Keratinocyte (primary cell): ENCODE measurements around the gene DNAH11. TPM values are rescaled to one million over a fixed set of nuclear protein-coding genes. Genes with fewer than 3 reads are reported as not detected.

Source experiments
- DNase-seq: peaks from one replicate; pipeline ENCODE4 v3.0.0-alpha.2; 2011; ENCODE audit warnings: low read depth, missing footprints, low spot score
- FAIRE-seq: peaks from 2 replicates; lab custom pipeline; 2011; peaks lifted over from hg19 to GRCh38; lab: Jason Lieb, UNC
- H2AFZ ChIP-seq: 2 replicates; pipeline ENCODE4 v1.6.0; 2012; ENCODE audit warnings: low read length, control low read depth, inconsistent platforms; ENCODE audit not compliant: control insufficient read depth
- H3K27ac ChIP-seq: 2 replicates; pipeline ENCODE4 v1.5.1; 2011; ENCODE audit warnings: low read length; ENCODE audit not compliant: control insufficient read depth, insufficient read depth
- H3K27me3 ChIP-seq: 3 replicates; pipeline ENCODE4 v1.6.0; 2011; ENCODE audit warnings: low read length; ENCODE audit not compliant: control insufficient read depth, insufficient read depth; ENCODE audit errors: extremely low read depth
- H3K36me3 ChIP-seq, 2 experiments: 2 replicates in 1 of 2; 3 replicates in 1 of 2; pipeline ENCODE4 v1.5.1; 2011; ENCODE audit warnings: low read length in 2 of 2, mild to moderate bottlenecking in 1 of 2; ENCODE audit not compliant: control insufficient read depth in 2 of 2, insufficient read depth in 2 of 2; ENCODE audit errors: extremely low read depth in 1 of 2
- H3K4me1 ChIP-seq: 3 replicates; pipeline ENCODE4 v1.5.1; 2011; ENCODE audit warnings: low read length; ENCODE audit not compliant: control insufficient read depth, insufficient read depth; ENCODE audit errors: extremely low read depth
- H3K4me2 ChIP-seq: 3 replicates; pipeline ENCODE4 v1.6.0; 2011; ENCODE audit warnings: low read depth, low read length; ENCODE audit not compliant: control insufficient read depth, insufficient read depth; ENCODE audit errors: extremely low read depth
- H3K4me3 ChIP-seq, 3 experiments: fragments of 200-600 bp in 1 of 3; sonication (generic) in 1 of 3; 2 replicates in 2 of 3; 3 replicates in 1 of 3; pipeline ENCODE4 v1.5.1; 2011 to 2016; ENCODE audit warnings: low read length in 3 of 3, mild to moderate bottlenecking in 3 of 3, control low read depth in 2 of 3, inconsistent platforms in 1 of 3, low read depth in 1 of 3, mixed read lengths in 1 of 3, mixed run types in 1 of 3, moderate library complexity in 1 of 3; ENCODE audit not compliant: control insufficient read depth in 2 of 3, insufficient read depth in 2 of 3; ENCODE audit errors: extremely low read depth in 1 of 3
- H3K79me2 ChIP-seq: 2 replicates; pipeline ENCODE4 v1.6.0; 2012; ENCODE audit warnings: low read length; ENCODE audit not compliant: control insufficient read depth, insufficient read depth
- H3K9ac ChIP-seq: 3 replicates; pipeline ENCODE4 v1.6.0; 2011; ENCODE audit warnings: low read length; ENCODE audit not compliant: control insufficient read depth, insufficient read depth; ENCODE audit errors: extremely low read depth
- H3K9me1 ChIP-seq: 3 replicates; pipeline ENCODE4 v1.6.0; 2011; ENCODE audit warnings: low read length; ENCODE audit not compliant: control insufficient read depth, insufficient read depth; ENCODE audit errors: extremely low read depth
- H3K9me3 ChIP-seq: 2 replicates; pipeline ENCODE4 v1.5.1; 2012; ENCODE audit warnings: low read depth, low read length; ENCODE audit not compliant: control insufficient read depth
- H4K20me1 ChIP-seq: 3 replicates; pipeline ENCODE4 v1.6.0; 2011; ENCODE audit warnings: low read length; ENCODE audit not compliant: control insufficient read depth, insufficient read depth; ENCODE audit errors: extremely low read depth
- EZH2 ChIP-seq: IDR thresholded peaks from one replicate; pipeline ENCODE4 v1.6.1; 2012; ENCODE audit warnings: inconsistent platforms, mild to moderate bottlenecking, low read length, moderate library complexity
- dilution Hi-C: fragments of 300-500 bp; cut with MboI; formaldehyde crosslinking; loops from one replicate; pipeline ENCODE4 v1.7.0; 2020; ENCODE audit warnings: low sequenced_read_pairs; ENCODE audit not compliant: extremely low pct_ligation_motif_present
- polyA plus RNA-seq, 5 experiments: library from polyadenylated mRNA; depleted of rRNA in 3 of 5; stranded (reverse) in 3 of 5; stranded (forward) in 1 of 5; unstranded in 1 of 5; fragments of >200 nt; gene quantifications; 1 replicate in 1 of 5; 2 replicates in 3 of 5; 3 replicates in 1 of 5; pipeline versions ENCODE4 v1.2.1 to v1.2.3, GENCODE V29; 2011 to 2012; ENCODE audit warnings: missing spikeins in 2 of 5, low read depth in 1 of 5, low replicate concordance in 1 of 5
- TF ChIP-seq, protein P1 (sequence below), 3 experiments: IDR thresholded peaks in 1 of 3; conservative IDR thresholded peaks in 1 of 3; optimal IDR thresholded peaks in 1 of 3; 2 replicates in 2 of 3; 3 replicates in 1 of 3; pipeline versions ENCODE3 to v1.5.1; 2011; ENCODE audit warnings: low read length in 3 of 3, mild to moderate bottlenecking in 3 of 3, moderate library complexity in 2 of 3, control low read depth in 1 of 3, inconsistent platforms in 1 of 3; ENCODE audit not compliant: insufficient read depth in 2 of 3; ENCODE audit errors: extremely low read depth in 1 of 3

DNAH11 gene
- polyA plus RNA-seq, 1 donor (not counting 4 experiments of a cell fraction or from before 2014, with no cell fraction given): 0.21 TPM

DNA sequence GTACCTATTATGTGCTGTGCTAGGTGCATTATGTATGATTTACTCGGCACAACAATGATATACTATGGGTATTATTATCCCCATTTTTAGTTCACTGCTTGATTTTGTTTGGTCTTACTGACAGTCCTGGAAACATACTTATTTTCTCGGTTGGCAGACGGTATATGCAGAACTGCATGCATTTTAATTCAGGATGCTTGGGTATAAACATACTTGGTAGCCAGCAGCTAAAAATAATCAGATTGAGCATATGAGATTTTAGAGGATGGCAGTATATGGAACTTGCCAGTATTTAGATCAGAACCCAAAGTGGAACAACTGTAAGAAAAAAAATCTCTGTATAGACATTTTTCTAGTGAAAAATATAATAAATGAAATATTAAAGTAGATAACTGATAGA lies 163.3 kb downstream of the DNAH11 start:
- FAIRE-seq (no peak), DNase-seq (no peak)
- Histone ChIP-seq H3K36me3 (no peaks in the 10 kb centered on the region), H3K9me3 (no peaks in the 10 kb centered on the region), H4K20me1 (no peaks in the 10 kb centered on the region), H3K9ac (no peak overlapping the region), H3K27me3 (no peaks in the 10 kb centered on the region), H3K79me2 (no peaks in the 10 kb centered on the region), H3K27ac (no peak overlapping the region), H3K9me1 (no peaks in the 10 kb centered on the region), H3K4me1 (no peaks in the 10 kb centered on the region), H3K4me2 (no peak overlapping the region), H2AFZ (no peak overlapping the region), H3K4me3 (no peak overlapping the region)
- no peak for TF ChIP-seq EZH2
- TF ChIP-seq, protein P1, sequence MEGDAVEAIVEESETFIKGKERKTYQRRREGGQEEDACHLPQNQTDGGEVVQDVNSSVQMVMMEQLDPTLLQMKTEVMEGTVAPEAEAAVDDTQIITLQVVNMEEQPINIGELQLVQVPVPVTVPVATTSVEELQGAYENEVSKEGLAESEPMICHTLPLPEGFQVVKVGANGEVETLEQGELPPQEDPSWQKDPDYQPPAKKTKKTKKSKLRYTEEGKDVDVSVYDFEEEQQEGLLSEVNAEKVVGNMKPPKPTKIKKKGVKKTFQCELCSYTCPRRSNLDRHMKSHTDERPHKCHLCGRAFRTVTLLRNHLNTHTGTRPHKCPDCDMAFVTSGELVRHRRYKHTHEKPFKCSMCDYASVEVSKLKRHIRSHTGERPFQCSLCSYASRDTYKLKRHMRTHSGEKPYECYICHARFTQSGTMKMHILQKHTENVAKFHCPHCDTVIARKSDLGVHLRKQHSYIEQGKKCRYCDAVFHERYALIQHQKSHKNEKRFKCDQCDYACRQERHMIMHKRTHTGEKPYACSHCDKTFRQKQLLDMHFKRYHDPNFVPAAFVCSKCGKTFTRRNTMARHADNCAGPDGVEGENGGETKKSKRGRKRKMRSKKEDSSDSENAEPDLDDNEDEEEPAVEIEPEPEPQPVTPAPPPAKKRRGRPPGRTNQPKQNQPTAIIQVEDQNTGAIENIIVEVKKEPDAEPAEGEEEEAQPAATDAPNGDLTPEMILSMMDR (optimal IDR thresholded peaks at IDR 0.05 in 1 of 3, IDR thresholded peaks at IDR 0.05 in 1 of 3, conservative IDR thresholded peaks at IDR 0.05 in 1 of 3; ENCODE audit: extremely low read depth in 1 of 3, insufficient read depth in 2 of 3, low read length in 3 of 3): no peak
- dilution Hi-C loops: no loop called here

DNA sequence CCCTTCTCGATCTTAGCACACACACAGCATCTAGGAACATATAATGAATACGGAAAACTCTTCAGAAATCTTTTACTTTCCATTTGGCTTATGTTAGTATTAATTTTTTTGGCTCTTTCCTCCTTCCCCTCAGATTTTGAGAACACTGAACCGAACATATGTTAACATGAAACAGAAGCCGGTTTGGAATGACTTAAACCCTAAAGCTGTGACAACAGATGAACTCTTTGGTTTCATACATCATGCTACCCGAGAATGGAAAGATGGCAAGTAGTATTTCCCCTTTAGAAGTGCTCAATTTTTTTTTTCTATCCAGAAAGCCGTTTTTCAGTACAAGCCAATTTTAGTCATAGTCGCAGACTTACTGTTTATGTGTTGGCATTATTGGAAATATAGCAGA lies 164.7 kb downstream of the DNAH11 start:
- H3K9ac ChIP-seq: no peak overlapping the region
- dilution Hi-C loops: no loop called here
- FAIRE-seq (no peak), DNase-seq (no peak)
- H3K27ac ChIP-seq: no peak overlapping the region
- no peaks in the 10 kb centered on the region for H3K79me2 ChIP-seq
- no peak overlapping the region for H3K4me2 ChIP-seq
- no peaks in the 10 kb centered on the region for H3K9me1 ChIP-seq
- H3K36me3 ChIP-seq: no peaks in the 10 kb centered on the region
- TF ChIP-seq, protein P1 (optimal IDR thresholded peaks at IDR 0.05 in 1 of 3, IDR thresholded peaks at IDR 0.05 in 1 of 3, conservative IDR thresholded peaks at IDR 0.05 in 1 of 3; ENCODE audit: extremely low read depth in 1 of 3, insufficient read depth in 2 of 3, low read length in 3 of 3): no peak
- TF ChIP-seq EZH2: no peak
- H3K9me3 ChIP-seq: no peaks in the 10 kb centered on the region
- H2AFZ ChIP-seq: no peak overlapping the region
- no peaks in the 10 kb centered on the region for H3K4me1 ChIP-seq
- H3K27me3 ChIP-seq: no peaks in the 10 kb centered on the region
- H3K4me3 ChIP-seq: no peak overlapping the region
- H4K20me1 ChIP-seq: no peaks in the 10 kb centered on the region
